Measurements from ENCODE around the gene RPEL1. TPM values are rescaled to one million over a fixed set of nuclear protein-coding genes. Genes with fewer than 3 reads are reported as not detected.

The RPEL1 gene
- total and polyA plus RNA-seq, 2 of the 8 experiments (the other 6 are each of a cell fraction or from before 2014, with no cell fraction given), result 0.12 TPM; not detected in 1

- no peak for TF ChIP-seq GABPA (IDR thresholded peaks at IDR 0.05; ENCODE audit: borderline replicate concordance, insufficient read depth, low read length)
- TF ChIP-seq TEAD4 (IDR thresholded peaks at IDR 0.05; ENCODE audit: low read depth, low read length), result 0 out of 2 replicates have a peak, but pooled peaks have one; percentile 21
- no peak; a peak in 1 of 4 replicates for TF ChIP-seq RAD21 (IDR thresholded peaks at IDR 0.05 in 1 of 2, conservative IDR thresholded peaks at IDR 0.05 in 1 of 2; ENCODE audit: low read depth in 2 of 2, low read length in 2 of 2)
- 0 out of 2 replicates have a peak, but pooled peaks have one; percentile 9 for TF ChIP-seq CHD2 (IDR thresholded peaks at IDR 0.05; ENCODE audit: low read length)
- peak in 1 of 2 experiments; percentile 40; a peak in 1 of 4 replicates for TF ChIP-seq HDAC2 (IDR thresholded peaks at IDR 0.05; ENCODE audit: borderline replicate concordance in 1 of 2, low read depth in 2 of 2, low read length in 2 of 2)
- TF ChIP-seq JUN (IDR thresholded peaks at IDR 0.05; ENCODE audit: low read depth, low read length), result no peak
- no peak for TF ChIP-seq RXRA (IDR thresholded peaks at IDR 0.05; ENCODE audit: insufficient read depth, low read depth, low read length)
- no peak for TF ChIP-seq CTCF (IDR thresholded peaks at IDR 0.05; ENCODE audit: control extremely low read depth in 1 of 3, insufficient read depth in 1 of 3, low read depth in 1 of 3, low read length in 3 of 3)
- no peak; a peak in 1 of 3 replicates for TF ChIP-seq POLR2A (IDR thresholded peaks at IDR 0.05; ENCODE audit: control extremely low read depth in 1 of 2, low read depth in 2 of 2, low read length in 2 of 2)
- no peak for TF ChIP-seq CBX8 (IDR thresholded peaks at IDR 0.05; ENCODE audit: borderline replicate concordance, low read depth, low read length)
- TF ChIP-seq POU5F1 (IDR thresholded peaks at IDR 0.05; ENCODE audit: low read depth, low read length), result no peak
- no peak for TF ChIP-seq USF2 (IDR thresholded peaks at IDR 0.05; ENCODE audit: low read length)
- TF ChIP-seq ASH2L (IDR thresholded peaks at IDR 0.05; ENCODE audit: low read length), result peak; percentile 88
- no peak for TF ChIP-seq SIX5 (IDR thresholded peaks at IDR 0.05; ENCODE audit: low read depth, low read length)
- TF ChIP-seq CREB1 (IDR thresholded peaks at IDR 0.05), result 0 out of 2 replicates have a peak, but pooled peaks have one; percentile 9
- TF ChIP-seq ATF2 (IDR thresholded peaks at IDR 0.05; ENCODE audit: low read length), result no peak
- TF ChIP-seq SAP30 (IDR thresholded peaks at IDR 0.05; ENCODE audit: insufficient read depth, insufficient replicate concordance, low read length), result no peak
Observed at GRCh38 chr10:103276896-103277712, 31.4 kb downstream of the RPEL1 start, which contains the start of gene INA (continued).
